NCI-H446 (cell line): Measurements from ENCODE around the gene MASTL.

Experiments
- DNase-seq, 2 experiments: peaks; one replicate each; lab custom pipeline; 2025; lab: John Stamatoyannopoulos, UW

Gene MASTL

DNA sequence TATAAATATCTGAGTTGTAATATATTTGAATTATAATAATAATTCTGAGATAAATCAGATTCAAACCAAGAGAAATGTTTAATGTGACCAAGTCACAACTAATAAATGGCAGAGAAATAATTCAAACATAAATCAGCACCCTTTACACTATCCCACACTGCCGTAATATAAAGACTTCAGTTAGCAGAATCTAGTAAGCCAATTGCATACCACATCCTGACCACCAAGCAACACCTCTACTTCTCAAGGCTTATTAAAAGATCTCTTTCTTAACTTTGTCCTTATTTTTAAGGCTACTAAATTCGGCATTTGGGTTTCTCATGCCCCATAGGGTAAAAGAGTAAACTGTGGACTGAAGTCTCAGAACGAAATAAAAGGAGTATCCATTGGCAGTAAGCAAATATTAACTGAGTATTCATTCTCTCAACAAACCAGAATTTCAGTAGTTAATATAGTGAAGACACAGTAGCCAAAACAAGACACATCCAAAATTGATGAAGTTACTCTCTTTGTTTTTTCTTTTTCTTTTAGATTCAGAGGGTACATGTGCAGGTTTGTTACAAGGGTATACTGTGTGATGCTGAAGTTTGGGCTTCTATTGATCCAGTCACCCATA lies 70.6 kb downstream of the MASTL start:
- DNase-seq: no peak

DNA sequence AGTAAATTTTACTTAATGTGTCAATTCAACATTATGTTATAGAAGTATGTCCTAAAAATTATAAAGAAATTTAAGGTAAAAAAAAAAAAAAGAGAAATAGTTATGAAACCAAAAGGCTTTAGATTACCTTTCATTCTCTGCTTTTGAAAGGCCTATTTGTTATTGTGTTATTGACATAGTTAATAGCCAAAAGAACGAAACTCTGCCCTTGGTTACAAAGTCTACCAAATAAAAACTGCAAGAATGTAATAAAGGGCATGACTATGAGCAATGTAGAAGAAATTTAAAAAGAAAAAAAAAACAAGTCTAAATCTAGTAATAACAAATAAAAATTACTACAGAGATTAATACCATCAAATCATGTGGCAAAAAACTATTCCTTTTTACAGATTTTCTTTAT lies 74.9 kb downstream of the MASTL start:
- no peak for DNase-seq

DNA sequence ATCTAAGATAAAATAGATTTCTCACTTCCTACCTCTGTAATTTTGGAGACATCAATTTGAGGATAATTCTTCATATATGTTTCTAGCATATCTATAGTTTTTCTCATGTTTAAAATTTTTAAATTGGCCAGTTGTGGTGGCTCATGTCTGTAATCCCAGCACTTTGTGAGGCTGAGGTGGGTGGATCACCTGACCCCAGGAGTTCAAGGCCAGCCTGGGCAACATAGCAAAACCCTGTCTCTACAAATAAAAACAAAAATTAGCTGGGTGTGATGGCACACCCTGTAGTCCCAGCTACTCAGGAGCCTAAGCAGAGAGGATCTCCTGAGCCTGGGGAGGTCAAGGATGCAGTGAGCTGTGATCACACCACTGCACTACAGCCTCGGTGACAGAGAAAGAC lies 80.6 kb downstream of the MASTL start:
- DNase-seq: no peak
